Aorta (tissue), 5 donors: Measurements from ENCODE around the gene TMOD4. TPM values are rescaled to one million over a fixed set of nuclear protein-coding genes. Genes with fewer than 3 reads are reported as not detected.
A peak's percentile ranks its signal among the peaks of the same experiment; 100 is the strongest.
"Not testable (repeated sequence)": the region's sequence is repeated elsewhere in the genome, so short reads cannot be mapped to it uniquely, and the experiment has no call there.

ENCODE experiments used
- ATAC-seq: fragments of 200-7000 bp; cut with Tn5 transposase; one replicate; pipeline ENCODE4 v1.9.1; 2022; ENCODE audit warnings: moderate library complexity; ENCODE audit not compliant: low FRiP score
- DNase-seq, 2 donors: peaks; one replicate each; pipeline ENCODE4 v3.0.0-alpha.2; 2020
- H3K27ac ChIP-seq, 2 donors: one replicate each; pipeline ENCODE4 v1.5.1; 2013; ENCODE audit warnings: low read length in 2 of 2, mild to moderate bottlenecking in 2 of 2, moderate library complexity in 2 of 2, control low read depth in 1 of 2, inconsistent platforms in 1 of 2, low read depth in 1 of 2
- H3K27me3 ChIP-seq, 2 donors: one replicate each; pipeline ENCODE4 v1.6.1; 2013; ENCODE audit warnings: control low read depth in 1 of 2, low read length in 1 of 2, mild to moderate bottlenecking in 1 of 2, moderate library complexity in 1 of 2; ENCODE audit not compliant: insufficient read depth in 2 of 2, control insufficient read depth in 1 of 2
- H3K36me3 ChIP-seq, 2 donors: one replicate each; pipeline ENCODE4 v1.6.1; 2013; ENCODE audit warnings: control low read depth in 1 of 2, low read length in 1 of 2, mild to moderate bottlenecking in 1 of 2; ENCODE audit not compliant: insufficient read depth in 2 of 2, control insufficient read depth in 1 of 2
- H3K4me1 ChIP-seq, 2 donors: one replicate each; pipeline ENCODE4 v1.6.1; 2013; ENCODE audit warnings: low read length in 2 of 2, control low read depth in 1 of 2, mild to moderate bottlenecking in 1 of 2, moderate library complexity in 1 of 2; ENCODE audit not compliant: insufficient read depth in 2 of 2, control insufficient read depth in 1 of 2
- H3K4me3 ChIP-seq, 2 donors: one replicate each; pipeline ENCODE4 v1.5.1; 2013; ENCODE audit warnings: low read length in 2 of 2, control low read depth in 1 of 2, mild to moderate bottlenecking in 1 of 2
- H3K9me3 ChIP-seq: one replicate; pipeline ENCODE4 v1.6.1; 2013; ENCODE audit warnings: mild to moderate bottlenecking, low read length; ENCODE audit not compliant: control insufficient read depth
- WGBS, 2 donors: extraction: QIAGEN DNeasy Blood & Tissue Kit; methylation state at CpG; one replicate each; pipeline ENCODE4 v1.1.7; 2013; 5-methylcytosine and 5-hydroxymethylcytosine counted together
- intact Hi-C, 2 donors: fragments of 100-400 bp; cut with DNase I; formaldehyde crosslinking; loops; one replicate each; pipeline versions ENCODE4 v1.14.2 to v1.15.0; 2022
- long read RNA-seq, 2 donors: library from polyadenylated mRNA; unstranded; transcript quantifications; one replicate each; pipeline ENCODE4 v2.0.0, GENCODE V29; 2020 to 2021
- polyA plus RNA-seq, 2 donors: library from polyadenylated mRNA; stranded (reverse); fragments of 200-250 nt; gene quantifications; one replicate each; pipeline ENCODE4 v1.2.3, GENCODE V29; 2013
- total RNA-seq, 2 donors: library from RNA; stranded (reverse); fragmentation: NEBNext Ultra II Directional; extraction: Animal tissue kit (Norgen Biotek cat#: 25700); gene quantifications; one replicate each; pipeline ENCODE4 v1.2.1, GENCODE V29; 2021
- donor health status: healthy with polysubstance abuse.
- donor health status: Bipolar disorder and iron deficiency.
- donor health status: DM: no; HTN: no; CAD: no.
- donor health status: DM: no; HTN: no; CAD: no.
- donor health status: DM: yes; HTN: yes; CAD: no.

The TMOD4 gene
- under 1 TPM in 1 of 2 donors, not detected in 1; 0.78 TPM for total RNA-seq
- polyA plus RNA-seq, result under 1 TPM in 1 of 2 donors, not detected in 1; 0.69 TPM
- long read RNA-seq, donor 1, result 0 reads
- long read RNA-seq, donor 2, result 0 reads

DNA sequence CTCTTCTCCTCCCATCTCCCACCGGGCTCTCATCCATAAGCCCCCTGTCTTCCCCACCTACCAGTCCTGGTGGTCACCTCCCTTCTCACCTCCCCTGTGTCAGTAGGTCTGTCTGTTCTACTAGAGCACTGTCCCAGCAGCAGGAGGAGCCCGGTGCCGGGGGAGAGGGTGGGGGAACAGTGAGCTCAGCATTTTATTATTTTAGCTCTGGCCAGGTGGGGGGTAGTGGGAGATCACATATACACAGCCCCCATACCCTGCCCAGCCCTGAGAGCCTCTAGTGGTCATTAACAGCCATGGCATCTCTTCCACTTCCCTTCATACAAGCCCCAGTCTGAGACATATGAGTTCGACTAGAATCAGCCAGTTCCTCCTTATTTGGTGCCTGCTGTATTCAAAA is at the start of gene TMOD4:
Gene TMOD4 (minus strand): TSS at position 119 of the 400 bp plus-strand sequence. CDS start 1,106 bp downstream, outside the sequence.
- 51 to 52% methylated on average over 4 of the region's 4 CpGs for WGBS, 2 donors
- Histone ChIP-seq H3K36me3 (peaks cover 8 to 10% of the 10 kb centered on the region in 2 donors), H3K27ac (no peak within 1 kb of the TSS)

DNA sequence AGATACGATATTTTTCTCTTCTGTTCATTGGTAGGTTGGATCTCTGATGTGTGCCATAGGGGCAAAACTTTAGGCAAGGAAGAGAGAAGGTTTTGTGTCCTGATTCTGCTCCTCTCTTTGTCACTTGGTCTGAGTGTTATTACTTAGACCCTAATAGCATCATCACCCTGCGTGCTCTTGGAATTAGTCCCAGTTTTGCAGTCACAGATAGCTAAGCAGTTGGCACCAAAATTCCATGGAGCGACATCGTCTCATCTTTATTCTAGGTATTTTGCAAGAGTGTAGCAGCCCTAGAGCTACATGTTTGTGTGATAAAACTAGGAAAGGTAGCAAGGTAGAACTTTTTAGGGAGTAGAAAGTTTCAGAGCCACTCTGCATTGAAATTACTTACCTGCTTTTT is 46.3 kb upstream of the TMOD4 start:
- no peak for ATAC-seq
- no peak overlapping the region for H3K4me3 ChIP-seq
- peaks cover 0 to 2% of the 10 kb centered on the region in 2 donors for H3K36me3 ChIP-seq
- H3K27me3 ChIP-seq, result no peaks in the 10 kb centered on the region
- H3K27ac ChIP-seq, result no peak overlapping the region
- H3K9me3 ChIP-seq, result no peaks in the 10 kb centered on the region
- 55 to 63% methylated on average over 4 of the region's 4 CpGs for WGBS, 2 donors
- no peaks in the 10 kb centered on the region for H3K4me1 ChIP-seq
- intact Hi-C loops, result no loop called here
- DNase-seq, result no peak

More for the DNA sequence above, at the start of gene TMOD4:
- ATAC-seq (peak; percentile 12), DNase-seq (peak in 1 of 2 donors; percentile 40)
- Histone ChIP-seq H3K4me3 (no peak within 1 kb of the TSS), H3K27me3 (no peaks in the 10 kb centered on the region), H3K4me1 (no peaks in the 10 kb centered on the region), H3K9me3 (no peaks in the 10 kb centered on the region)
- intact Hi-C loops, result no loop called here

DNA sequence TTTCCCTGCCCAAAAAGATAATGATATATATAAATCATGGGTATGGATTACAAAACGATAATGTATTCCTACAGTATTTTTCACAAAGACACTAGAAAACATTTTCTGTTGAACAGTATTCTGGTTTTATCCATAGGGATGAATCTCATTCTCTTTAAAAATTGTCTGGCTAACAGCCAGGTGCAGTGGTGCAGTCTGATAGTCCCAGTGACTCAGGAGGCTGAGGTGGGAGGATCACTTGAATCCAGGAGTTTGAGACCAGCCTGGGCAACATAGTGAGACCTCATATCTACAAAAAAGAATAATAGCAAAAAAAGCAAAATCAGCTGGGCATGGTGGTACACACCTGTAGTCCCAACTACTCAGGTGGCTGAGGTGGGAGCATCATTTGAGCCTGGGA is 45.8 kb upstream of the TMOD4 start:
- H3K4me1 ChIP-seq, result no peaks in the 10 kb centered on the region
- DNase-seq (no peak), ATAC-seq (no peak)
- no peak overlapping the region for H3K4me3 ChIP-seq
- no peaks in the 10 kb centered on the region for H3K9me3 ChIP-seq
- 82 to 83% methylated on average over 1 of the region's 1 CpG for WGBS, 2 donors
- no peaks in the 10 kb centered on the region for H3K27me3 ChIP-seq
- H3K27ac ChIP-seq, result no peak overlapping the region
- H3K36me3 ChIP-seq, result peaks cover 0 to 2% of the 10 kb centered on the region in 2 donors
- intact Hi-C loops, result no loop called here

DNA sequence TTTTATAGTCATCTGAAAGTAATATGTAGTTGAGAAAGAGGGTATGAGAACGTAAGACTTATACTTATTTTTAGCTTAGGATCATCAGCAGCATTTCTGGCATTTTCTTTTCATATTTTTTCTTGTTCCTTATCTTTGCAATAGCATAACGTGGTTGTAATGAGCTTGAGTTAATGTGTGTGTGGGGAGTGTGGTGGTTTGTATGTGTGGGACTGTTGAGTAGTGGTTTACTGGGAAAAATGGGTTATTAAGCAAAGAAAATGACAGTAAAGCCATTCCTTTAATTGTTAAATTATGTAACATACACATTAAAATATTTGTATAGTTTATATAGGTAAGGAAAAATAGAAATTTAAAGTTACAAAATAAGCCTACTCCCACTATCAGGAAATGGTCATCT is 37.8 kb upstream of the TMOD4 start:
- H3K36me3 ChIP-seq, result no peaks in the 10 kb centered on the region
- intact Hi-C loops, result no loop called here

DNA sequence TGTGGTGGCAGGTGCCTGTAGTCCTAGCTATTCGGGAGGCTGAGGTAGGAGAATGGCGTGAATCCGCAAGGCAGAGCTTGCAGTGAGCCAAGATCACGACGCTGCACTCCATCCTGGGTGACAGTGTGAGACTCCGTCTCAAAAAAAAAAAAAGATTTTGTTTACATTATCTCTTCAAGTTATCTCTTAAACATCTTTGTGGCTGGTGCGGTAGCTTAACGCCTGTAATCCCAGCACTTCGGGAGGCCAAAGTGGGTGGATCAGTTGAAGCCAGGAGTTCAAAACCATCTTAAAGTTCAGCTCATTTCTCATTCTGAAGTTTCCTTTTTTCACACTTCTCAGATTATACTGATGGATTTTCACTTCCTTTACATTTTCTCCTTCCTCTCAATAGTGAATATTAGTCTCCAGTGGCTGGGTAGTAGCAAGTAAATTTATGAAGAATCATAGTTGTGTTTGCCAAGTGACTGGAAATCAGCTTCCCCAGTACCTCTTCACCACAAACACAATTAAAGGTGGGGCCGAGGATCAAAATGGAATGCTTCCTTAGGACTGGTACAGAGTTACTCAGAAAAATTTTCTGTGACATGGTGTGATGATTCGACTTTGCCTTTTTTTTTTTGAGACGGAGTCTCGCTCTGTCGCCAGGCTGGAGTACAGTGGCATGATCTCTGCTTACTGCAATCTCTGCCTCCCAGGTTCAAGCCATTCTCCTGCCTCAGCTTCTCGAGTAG is 36.4 kb upstream of the TMOD4 start:
- DNase-seq (no peak), ATAC-seq (no peak)
- 90 to 93% methylated on average over 15 of the region's 15 CpGs for WGBS, 2 donors
- intact Hi-C loops, result no loop called here
- Histone ChIP-seq H3K9me3 (no peaks in the 10 kb centered on the region), H3K27ac (no peak overlapping the region), H3K36me3 (no peaks in the 10 kb centered on the region), H3K4me3 (no peak overlapping the region), H3K4me1 (no peaks in the 10 kb centered on the region), H3K27me3 (no peaks in the 10 kb centered on the region)

More for the DNA sequence above, 37.8 kb upstream of the TMOD4 start:
- 1 to 8% methylated on average over 2 of the region's 2 CpGs for WGBS, 2 donors
- Histone ChIP-seq H3K4me1 (no peaks in the 10 kb centered on the region), H3K4me3 (no peak overlapping the region), H3K27ac (no peak overlapping the region), H3K27me3 (no peaks in the 10 kb centered on the region), H3K9me3 (no peaks in the 10 kb centered on the region)
- ATAC-seq, result no peak
- DNase-seq, result no peak

DNA sequence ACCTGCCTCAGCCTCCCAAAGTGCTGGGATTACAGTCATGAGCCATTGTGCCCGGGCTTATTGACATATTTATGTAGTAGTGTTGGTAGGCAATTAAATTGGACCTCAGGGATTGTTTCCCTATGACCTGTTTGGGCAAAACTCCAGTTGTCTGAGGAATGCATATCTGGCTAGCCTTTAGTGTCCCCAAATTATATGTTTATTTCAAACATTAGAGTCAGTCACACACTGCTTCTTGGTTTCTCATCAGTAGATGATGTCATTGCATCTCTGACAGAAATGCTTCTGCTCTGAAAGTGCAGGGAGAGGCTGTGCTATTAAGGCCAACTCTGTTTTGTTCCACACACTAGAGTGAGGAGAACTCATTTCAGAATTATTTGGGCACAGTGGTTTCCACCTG is 35.0 kb upstream of the TMOD4 start:
- Histone ChIP-seq H3K4me1 (no peaks in the 10 kb centered on the region), H3K27ac (no peak overlapping the region), H3K36me3 (no peaks in the 10 kb centered on the region)

DNA sequence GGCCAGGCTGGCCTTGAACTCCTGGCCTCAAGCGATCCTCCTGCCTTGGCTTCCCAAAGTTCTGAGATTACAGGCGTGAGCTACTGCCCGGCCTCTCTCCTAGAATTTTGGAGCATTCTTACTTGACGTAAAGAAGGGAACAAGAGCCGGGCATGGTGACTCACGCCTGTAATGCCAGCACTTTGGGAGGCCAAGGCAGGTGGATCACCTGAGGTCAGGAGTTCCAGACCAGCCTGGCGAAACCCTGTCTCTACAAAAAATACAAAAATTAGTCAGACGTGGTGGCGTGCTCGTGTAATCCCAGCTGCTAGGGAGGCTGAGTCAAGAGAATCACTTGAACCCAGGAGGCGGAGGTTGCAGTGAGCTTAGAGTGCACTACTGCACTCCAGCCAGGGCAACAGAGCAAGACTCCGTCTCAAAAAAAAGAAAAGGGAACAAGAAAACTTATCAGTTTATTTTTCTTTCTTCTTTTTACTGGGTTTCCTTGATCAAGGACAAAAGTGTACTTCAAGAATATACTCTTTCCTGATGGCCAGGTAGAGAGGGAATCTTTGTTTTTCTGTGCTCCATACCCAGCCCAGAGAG is 29.7 kb upstream of the TMOD4 start:
- H3K27ac ChIP-seq, result not testable (repeated sequence)

More for the DNA sequence above, 35.0 kb upstream of the TMOD4 start:
- 14 to 35% methylated on average over 1 of the region's 1 CpG for WGBS, 2 donors
- DNase-seq (no peak), ATAC-seq (no peak)
- H3K27me3 ChIP-seq, result no peaks in the 10 kb centered on the region
- intact Hi-C loops, result no loop called here
- H3K9me3 ChIP-seq, result no peaks in the 10 kb centered on the region
- no peak overlapping the region for H3K4me3 ChIP-seq

DNA sequence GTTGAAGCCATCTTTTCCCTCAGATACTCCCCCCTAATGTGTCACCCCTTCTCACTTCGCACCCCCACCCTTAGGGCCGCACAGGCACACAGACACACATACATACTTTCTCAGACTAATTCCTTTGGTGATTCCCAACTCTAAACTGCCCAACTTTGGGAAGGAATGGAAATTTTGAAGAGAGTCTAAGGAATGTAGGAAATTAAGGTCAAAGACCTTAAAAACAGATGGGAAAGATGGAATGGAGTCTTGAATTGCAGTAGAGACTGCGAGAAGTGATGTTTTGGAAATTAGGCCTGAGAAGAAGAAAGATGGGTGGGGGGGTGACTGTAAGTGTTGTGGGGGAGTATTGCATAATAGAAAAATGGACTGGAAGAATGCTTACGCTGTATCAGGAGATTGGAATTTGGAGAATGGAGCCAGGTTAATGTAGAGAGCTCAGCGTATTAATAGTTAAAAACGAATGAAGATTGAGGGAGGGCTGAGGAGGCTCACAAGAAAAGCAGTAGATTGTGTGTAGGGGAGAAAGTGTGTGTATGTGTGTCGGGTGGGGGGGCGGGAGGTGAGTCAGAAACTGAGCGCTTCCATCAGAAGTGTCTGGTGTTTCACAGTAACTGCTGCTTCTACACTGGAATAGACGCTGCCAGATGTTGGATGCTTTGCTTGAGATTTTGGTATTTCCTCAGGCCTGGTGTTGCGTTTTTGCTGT is 24.2 kb upstream of the TMOD4 start:
- intact Hi-C loops, result loop anchor here in 1 of 2 donors (5.0 to 10.0 kb wide), 2 partner anchors 52 to 145 kb away; partner anchors contain the start of genes PSMD4 and RFX5
- Histone ChIP-seq H3K27ac (peak overlapping the region in 1 of 2 donors; percentile 80), H3K4me1 (peaks cover 0 to 2% of the 10 kb centered on the region in 2 donors), H3K9me3 (no peaks in the 10 kb centered on the region), H3K36me3 (peaks cover 0 to 4% of the 10 kb centered on the region in 2 donors), H3K4me3 (peak overlapping the region; percentile 69 to 72), H3K27me3 (no peaks in the 10 kb centered on the region)
- WGBS, 2 donors, result 5 to 6% methylated on average over 11 of the region's 11 CpGs
- ATAC-seq (no peak), DNase-seq (peak in 1 of 2 donors; percentile 14)

More for the DNA sequence above, 29.7 kb upstream of the TMOD4 start:
- DNase-seq, intact Hi-C loops, H3K4me3 ChIP-seq, H3K36me3 ChIP-seq, H3K27me3 ChIP-seq, H3K9me3 ChIP-seq, H3K4me1 ChIP-seq, ATAC-seq: not testable (repeated sequence)
- 91 to 92% methylated on average over 12 of the region's 12 CpGs for WGBS, 2 donors
